ENCODE results near the gene STK11.

Gene STK11

GRCh38 chr19:1205114-1206099 is at the start of gene STK11:
STK11 (plus strand) TSS chr19:1205778; CDS start chr19:1206914, 1,136 bp downstream.
- peak; percentile 97 for DNase-seq

GRCh38 chr19:1156305-1156801 is 49.2 kb upstream of the STK11 start:
- DNase-seq, result no peak

DNA sequence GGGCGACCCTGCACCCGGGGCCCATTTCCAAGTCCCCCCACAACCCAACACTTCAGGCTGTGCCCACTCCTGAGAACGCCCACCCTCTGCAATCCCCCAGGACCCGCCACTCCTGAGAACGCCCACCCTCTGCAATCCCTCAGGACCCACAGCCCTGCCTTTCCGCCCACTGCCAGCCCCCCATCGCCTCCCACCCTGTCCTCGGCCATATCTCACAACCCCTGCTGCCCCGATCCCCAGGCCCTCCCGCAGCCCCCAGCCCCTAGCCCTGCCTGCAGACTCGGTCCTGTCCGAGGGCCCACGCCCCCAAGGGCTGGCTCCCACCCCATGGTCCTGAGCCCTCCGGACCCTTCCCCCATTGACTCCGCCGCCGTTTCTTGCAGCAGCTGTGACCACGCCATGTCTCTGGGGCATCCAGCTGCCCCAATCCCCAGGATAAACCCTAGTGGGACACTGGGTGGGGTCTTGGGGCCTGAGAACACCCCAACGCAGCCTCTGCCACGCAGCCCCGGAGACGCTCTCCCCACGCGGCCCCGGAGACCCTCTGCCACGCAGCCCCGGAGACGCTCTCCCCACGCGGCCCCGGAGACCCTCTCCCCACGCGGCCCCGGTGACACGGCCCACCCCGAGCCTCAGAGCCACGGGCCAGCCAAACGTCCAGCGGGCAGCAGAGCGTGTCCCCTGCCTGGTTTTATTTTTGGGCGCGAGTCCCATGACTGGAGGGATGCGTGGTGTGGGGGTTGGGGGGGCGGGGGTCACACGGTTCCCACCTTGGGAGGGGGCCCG is 48.6 kb upstream of the STK11 start:
- DNase-seq, result no peak

DNA sequence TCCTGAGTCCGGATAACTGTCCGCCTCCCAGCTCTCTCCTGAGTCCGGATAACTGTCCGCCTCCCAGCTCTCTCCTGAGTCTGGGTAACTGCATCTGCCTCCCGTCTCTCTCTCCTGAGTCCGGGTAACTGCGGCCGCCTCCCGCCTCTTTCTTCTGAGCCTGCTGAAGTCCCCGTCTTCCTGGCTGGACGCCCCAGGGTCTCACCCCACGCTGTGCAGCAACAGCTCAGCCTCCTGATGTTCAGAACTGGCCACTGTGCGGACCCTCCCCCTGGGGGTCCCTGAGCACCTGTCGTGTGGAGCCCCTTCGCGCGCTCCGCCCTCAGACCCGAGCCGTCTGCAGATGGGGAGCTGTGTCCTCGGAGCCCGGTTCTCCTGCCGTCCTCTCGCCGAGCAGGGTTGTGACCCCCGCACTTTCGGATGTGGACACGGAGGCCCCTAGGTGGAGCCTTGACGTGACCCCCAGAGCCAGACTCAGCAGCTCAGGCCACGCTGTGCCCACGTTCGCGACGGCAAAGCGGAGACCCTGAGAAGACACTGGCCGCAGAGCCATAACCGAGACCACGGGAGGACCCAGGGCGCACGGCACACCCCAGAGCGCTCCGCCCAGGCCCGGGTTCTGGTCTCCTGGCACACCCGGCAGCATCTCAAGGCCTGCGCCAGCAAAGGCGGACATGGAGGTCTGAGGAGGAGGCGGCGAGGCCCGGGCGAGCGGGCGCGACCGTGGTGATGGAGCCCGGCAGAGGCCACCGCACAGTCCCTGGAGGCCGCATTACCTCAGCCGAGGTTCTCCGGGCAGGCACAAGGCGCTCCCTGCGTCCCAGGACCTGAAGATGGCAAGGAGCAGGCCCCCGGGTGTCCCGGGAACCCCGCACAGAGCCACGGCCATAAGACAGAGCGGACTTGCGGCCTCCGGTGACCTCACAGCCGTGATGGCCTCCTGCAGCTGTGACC is 47.4 kb upstream of the STK11 start:
- DNase-seq, result no peak

DNA sequence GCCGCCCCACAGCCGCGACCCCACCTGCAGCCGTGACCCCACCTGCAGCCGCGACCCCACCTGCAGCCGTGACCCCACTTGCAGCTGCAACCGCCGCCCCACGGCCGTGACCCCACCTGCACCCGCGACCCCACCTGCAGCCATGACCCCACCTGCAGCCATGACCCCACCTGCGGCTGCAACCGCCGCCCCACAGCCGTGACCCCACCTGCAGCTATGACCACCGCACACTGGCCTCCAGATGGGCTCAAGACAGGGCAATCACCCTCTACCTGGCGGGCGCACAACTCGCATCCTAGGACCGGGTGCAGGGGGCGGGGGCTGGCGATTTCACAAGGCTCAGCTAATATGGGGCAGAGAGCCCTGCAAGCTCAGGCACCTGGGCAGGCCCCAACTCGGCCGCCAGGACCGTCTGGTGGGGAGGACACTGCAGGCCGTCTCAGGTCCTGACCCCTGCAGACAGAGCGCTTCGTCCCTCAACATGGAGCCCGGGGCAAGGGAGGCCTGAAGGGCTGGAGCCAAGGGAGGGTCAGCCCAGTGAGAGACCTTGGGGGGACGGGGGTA is 46.6 kb upstream of the STK11 start:
- DNase-seq, result no peak

GRCh38 chr19:1159864-1160595 is 45.5 kb upstream of the STK11 start:
- no peak for DNase-seq

- DNase-seq, result peak; percentile 37
Observed at GRCh38 chr19:1161716-1162115, 43.9 kb upstream of the STK11 start.

- DNase-seq, result no peak
Observed at GRCh38 chr19:1162404-1163282, 42.9 kb upstream of the STK11 start.

DNA sequence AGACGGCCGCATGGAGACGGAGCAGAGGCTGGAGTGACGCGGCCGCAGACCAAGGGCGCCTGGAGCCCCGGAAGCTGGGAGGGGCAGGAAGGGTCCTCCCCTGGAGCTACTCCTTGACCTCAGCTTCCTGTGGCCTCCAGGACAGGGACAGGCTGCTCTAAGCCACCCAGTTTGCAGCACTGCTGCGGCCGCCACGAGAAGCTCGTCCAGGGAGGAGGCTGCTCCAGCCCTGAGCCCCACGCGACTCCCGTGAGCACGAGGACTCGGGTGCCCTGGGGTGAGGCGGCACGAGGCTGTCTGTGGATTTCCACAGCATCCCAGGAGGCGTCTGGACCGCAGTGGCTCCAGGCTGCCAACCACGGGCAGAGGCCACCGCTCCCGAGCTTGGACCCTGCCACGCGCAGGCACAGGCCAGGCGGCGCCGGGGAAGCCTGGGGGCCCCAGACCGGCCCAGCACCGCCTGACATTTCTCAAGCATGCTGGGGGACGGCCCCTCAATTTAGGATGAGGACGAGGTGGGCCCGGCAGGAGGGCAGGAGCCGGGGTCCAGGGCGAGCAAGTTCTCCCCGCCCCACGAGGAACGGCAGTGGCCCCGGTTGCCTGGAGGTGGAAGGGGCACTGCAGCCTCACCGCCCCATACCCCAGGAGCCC is 42.2 kb upstream of the STK11 start:
- no peak for DNase-seq

- DNase-seq, result no peak
Observed at GRCh38 chr19:1163934-1164683, 41.5 kb upstream of the STK11 start.

GRCh38 chr19:1164684-1165531 is 40.7 kb upstream of the STK11 start:
- DNase-seq, result no peak

GRCh38 chr19:1166872-1167573 is 38.6 kb upstream of the STK11 start:
- DNase-seq, result no peak

DNA sequence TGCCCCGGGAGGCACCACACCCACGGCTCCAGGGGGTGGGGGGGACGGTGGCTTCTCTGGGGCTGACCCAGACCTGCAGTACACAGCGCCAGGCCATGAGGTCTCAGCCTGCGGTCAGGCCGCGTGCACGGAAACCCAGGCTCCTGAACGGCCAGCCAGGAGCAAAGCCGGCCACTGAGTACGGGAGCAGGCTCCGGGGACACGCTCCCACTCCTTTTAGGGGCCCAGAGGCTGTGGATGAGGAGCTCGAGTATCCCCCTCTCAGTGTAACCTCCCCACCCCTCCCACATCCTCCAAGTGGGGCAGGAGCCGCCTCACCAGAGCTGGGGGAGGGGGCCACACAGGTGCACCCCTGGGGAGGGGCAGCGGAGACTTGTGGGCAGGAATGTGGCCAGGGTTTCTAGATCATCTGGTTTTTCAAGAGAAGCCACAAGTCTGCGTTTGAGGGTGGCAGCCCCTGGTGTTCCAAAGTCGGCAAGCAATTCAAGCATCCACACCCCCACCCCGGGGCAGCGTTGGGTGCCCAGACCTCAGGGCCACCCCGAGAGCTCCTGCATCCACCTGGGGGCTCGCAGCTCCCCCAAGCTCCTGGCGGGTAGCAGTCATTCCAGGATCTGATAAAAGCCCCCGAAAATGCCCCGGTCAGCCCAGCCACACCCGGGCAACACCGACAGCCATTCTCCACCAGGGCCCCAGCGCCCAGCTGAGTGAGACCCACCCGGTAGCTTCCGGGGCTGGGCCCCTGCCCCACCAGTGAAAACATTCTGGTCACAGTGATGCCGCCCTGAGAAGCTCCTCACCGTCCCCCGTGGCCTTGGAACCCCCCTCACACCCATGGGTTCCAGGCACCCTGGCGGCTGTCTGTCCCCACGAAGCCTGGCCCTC is 37.6 kb upstream of the STK11 start:
- no peak for DNase-seq

GRCh38 chr19:1168572-1169410 is 36.8 kb upstream of the STK11 start:
- DNase-seq, result no peak

GRCh38 chr19:1169411-1169791 is 36.2 kb upstream of the STK11 start:
- DNase-seq, result no peak

Data from NCI-H774 (cell line).